Ovary (tissue), 9 donors: ENCODE results near the gene RTL1. TPM values are rescaled to one million over a fixed set of nuclear protein-coding genes. Genes with fewer than 3 reads are reported as not detected.

Experiments used
- DNase-seq, 5 donors: peaks; one replicate each; pipeline ENCODE4 v3.0.0-alpha.2; 2019 to 2020
- H3K27ac ChIP-seq, 2 donors: fragments of 200-600 bp; one replicate each; pipeline versions ENCODE4 v1.5.1 to v1.8.0; 2019 to 2022
- H3K27me3 ChIP-seq: fragments of 200-600 bp; one replicate; pipeline ENCODE4 v1.8.0; 2022
- H3K36me3 ChIP-seq: fragments of 200-600 bp; sonication (generic); one replicate; pipeline ENCODE4 v1.5.1; 2019
- H3K4me1 ChIP-seq: one replicate; pipeline ENCODE4 v1.8.1; 2013; ENCODE audit warnings: mild to moderate bottlenecking, moderate library complexity; ENCODE audit not compliant: insufficient read depth
- H3K4me3 ChIP-seq: fragments of 200-600 bp; sonication (generic); one replicate; pipeline ENCODE4 v1.5.1; 2017
- H3K9me3 ChIP-seq, 2 donors: fragments of 200-600 bp in 1 of 2; sonication (generic) in 1 of 2; one replicate each; pipeline versions ENCODE4 v1.5.1 to v1.8.1; 2013 to 2019; ENCODE audit warnings: mild to moderate bottlenecking in 1 of 2, moderate library complexity in 1 of 2
- EP300 ChIP-seq: sonication (generic); formaldehyde crosslinking; IDR thresholded peaks from one replicate; pipeline ENCODE4 v1.6.1; 2017; ENCODE audit warnings: antibody characterized with exemption
- POLR2A ChIP-seq: fragments of 450-650 bp; IDR thresholded peaks from one replicate; pipeline ENCODE4 v1.6.1; 2017; ENCODE audit warnings: antibody characterized with exemption, mild to moderate bottlenecking, moderate library complexity
- WGBS, 3 donors: extraction: QIAGEN DNeasy Blood & Tissue Kit in 1 of 3; methylation state at CpG; one replicate each; pipeline versions ENCODE4 v1.1.5 to v1.1.7; 2013 to 2017; 5-methylcytosine and 5-hydroxymethylcytosine counted together
- intact Hi-C, 4 donors: fragments of 100-400 bp; cut with DNase I; formaldehyde crosslinking; loops; one replicate each; pipeline versions ENCODE4 v1.11.0 to v1.15.1; 2022 to 2023
- polyA plus RNA-seq, 2 donors: library from polyadenylated mRNA; stranded (reverse); fragments of 200-250 nt in 1 of 2; fragments of 350-450 nt in 1 of 2; fragmentation: Illumina TruSeq in 1 of 2; extraction: RNeasy Lipid Tissue Mini Kit (QIAGEN cat#74804) in 1 of 2; gene quantifications; one replicate each; pipeline ENCODE4 v1.2.3, GENCODE V29; 2013 to 2014
- total RNA-seq, 7 donors: library from RNA; depleted of rRNA in 2 of 7; stranded (reverse); fragments of >200 nt in 2 of 7; fragmentation: NEBNext Ultra II Directional in 3 of 7; extraction: Animal tissue kit (Norgen Biotek cat#: 25700) in 3 of 7; gene quantifications; one replicate each; pipeline versions ENCODE4 v1.1.0 to v1.2.4, GENCODE V29; 2016 to 2023
- TF ChIP-seq, protein P1 (sequence below), 3 donors: fragments of 450-650 bp in 2 of 3; fragments of 200-600 bp in 1 of 3; IDR thresholded peaks; one replicate each; pipeline versions ENCODE4 v1.5.1 to v1.8.0; 2016 to 2022; ENCODE audit warnings: antibody characterized with exemption in 3 of 3, mild to moderate bottlenecking in 1 of 3
- donor health status: DM: no; HTN: no; CAD: no; lungs with moderate emphysema.
- donor health status: DM: no; HTN: no; CAD: no.
- donor health status: Bipolar disorder and iron deficiency.
- donor health status: DM: yes; HTN: yes; CAD: no.
- donor health status: DM: no; HTN: no; CAD: no.
- donor health status: DM: yes; HTN: yes; CAD: no.

RTL1 gene
- total and polyA plus RNA-seq, 9 donors, result 0.06 to 1.3 (median 0.40) TPM; not detected in 2

- DNase-seq, result peak in 3 of 5 donors; percentile 19 to 62 (median 37)
- no peaks in the 10 kb centered on the region for H3K27me3 ChIP-seq
- intact Hi-C loops, result no loop called here
- H3K27ac ChIP-seq, result no peak overlapping the region
- H3K9me3 ChIP-seq, result no peaks in the 10 kb centered on the region
- WGBS, 3 donors, result 64 to 82% (median 70%) methylated on average over 3 of the region's 3 CpGs
- H3K4me3 ChIP-seq, result no peak overlapping the region
- H3K4me1 ChIP-seq, result no peaks in the 10 kb centered on the region
- H3K36me3 ChIP-seq, result no peaks in the 10 kb centered on the region
- TF ChIP-seq EP300, result no peak
- no peak for TF ChIP-seq POLR2A
- TF ChIP-seq, protein P1, sequence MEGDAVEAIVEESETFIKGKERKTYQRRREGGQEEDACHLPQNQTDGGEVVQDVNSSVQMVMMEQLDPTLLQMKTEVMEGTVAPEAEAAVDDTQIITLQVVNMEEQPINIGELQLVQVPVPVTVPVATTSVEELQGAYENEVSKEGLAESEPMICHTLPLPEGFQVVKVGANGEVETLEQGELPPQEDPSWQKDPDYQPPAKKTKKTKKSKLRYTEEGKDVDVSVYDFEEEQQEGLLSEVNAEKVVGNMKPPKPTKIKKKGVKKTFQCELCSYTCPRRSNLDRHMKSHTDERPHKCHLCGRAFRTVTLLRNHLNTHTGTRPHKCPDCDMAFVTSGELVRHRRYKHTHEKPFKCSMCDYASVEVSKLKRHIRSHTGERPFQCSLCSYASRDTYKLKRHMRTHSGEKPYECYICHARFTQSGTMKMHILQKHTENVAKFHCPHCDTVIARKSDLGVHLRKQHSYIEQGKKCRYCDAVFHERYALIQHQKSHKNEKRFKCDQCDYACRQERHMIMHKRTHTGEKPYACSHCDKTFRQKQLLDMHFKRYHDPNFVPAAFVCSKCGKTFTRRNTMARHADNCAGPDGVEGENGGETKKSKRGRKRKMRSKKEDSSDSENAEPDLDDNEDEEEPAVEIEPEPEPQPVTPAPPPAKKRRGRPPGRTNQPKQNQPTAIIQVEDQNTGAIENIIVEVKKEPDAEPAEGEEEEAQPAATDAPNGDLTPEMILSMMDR (IDR thresholded peaks at IDR 0.05), result no peak
Measured at GRCh38 chr14:100862277-100862676, 41.2 kb downstream of the RTL1 start.

- Histone ChIP-seq H3K9me3 (no peaks in the 10 kb centered on the region), H3K27ac (no peak overlapping the region), H3K4me1 (no peaks in the 10 kb centered on the region), H3K36me3 (no peaks in the 10 kb centered on the region), H3K27me3 (no peaks in the 10 kb centered on the region), H3K4me3 (no peak overlapping the region)
- no peak for DNase-seq
- intact Hi-C loops, result no loop called here
- TF ChIP-seq POLR2A (no peak), EP300 (no peak)
- TF ChIP-seq, protein P1 (IDR thresholded peaks at IDR 0.05), result no peak
- 87 to 98% (median 93%) methylated on average over 2 of the region's 2 CpGs for WGBS, 3 donors
Measured at GRCh38 chr14:100861937-100862247, 41.6 kb downstream of the RTL1 start.

GRCh38 chr14:100861188-100861936 is 42.2 kb downstream of the RTL1 start:
- TF ChIP-seq, protein P1 (IDR thresholded peaks at IDR 0.05), result no peak
- no peak for TF ChIP-seq POLR2A
- 87 to 89% (median 89%) methylated on average over 14 to 16 of the region's 16 CpGs for WGBS, 3 donors
- DNase-seq, result peak in 2 of 5 donors; percentile 21 to 40
- no peak overlapping the region for H3K27ac ChIP-seq
- H3K36me3 ChIP-seq, result no peaks in the 10 kb centered on the region
- H3K9me3 ChIP-seq, result no peaks in the 10 kb centered on the region
- H3K4me3 ChIP-seq, result no peak overlapping the region
- intact Hi-C loops, result no loop called here
- no peaks in the 10 kb centered on the region for H3K4me1 ChIP-seq
- H3K27me3 ChIP-seq, result no peaks in the 10 kb centered on the region

GRCh38 chr14:100860556-100861187 is 42.9 kb downstream of the RTL1 start:
- peak in 1 of 5 donors; percentile 41 for DNase-seq
- H3K4me3 ChIP-seq, result no peak overlapping the region
- intact Hi-C loops, result no loop called here
- H3K36me3 ChIP-seq, result no peaks in the 10 kb centered on the region
- no peaks in the 10 kb centered on the region for H3K27me3 ChIP-seq
- no peaks in the 10 kb centered on the region for H3K9me3 ChIP-seq
- WGBS, 3 donors, result 74 to 77% (median 75%) methylated on average over 15 to 19 of the region's 19 CpGs
- no peak for TF ChIP-seq EP300
- no peak for TF ChIP-seq POLR2A
- TF ChIP-seq, protein P1 (IDR thresholded peaks at IDR 0.05), result no peak
- H3K27ac ChIP-seq, result no peak overlapping the region
- H3K4me1 ChIP-seq, result no peaks in the 10 kb centered on the region
